GM19438 (cell line): ENCODE data around the gene LITAFD.
"Not testable (repeated sequence)": the region's sequence is repeated elsewhere in the genome, so short reads cannot be mapped to it uniquely, and the experiment has no call there.

Source experiments
- ATAC-seq: cut with Tn5 transposase; IDR thresholded peaks from one replicate; pipeline ENCODE4 v1.9.1; 2021; ENCODE audit warnings: low read depth; ENCODE audit not compliant: unreplicated experiment

The LITAFD gene

DNA sequence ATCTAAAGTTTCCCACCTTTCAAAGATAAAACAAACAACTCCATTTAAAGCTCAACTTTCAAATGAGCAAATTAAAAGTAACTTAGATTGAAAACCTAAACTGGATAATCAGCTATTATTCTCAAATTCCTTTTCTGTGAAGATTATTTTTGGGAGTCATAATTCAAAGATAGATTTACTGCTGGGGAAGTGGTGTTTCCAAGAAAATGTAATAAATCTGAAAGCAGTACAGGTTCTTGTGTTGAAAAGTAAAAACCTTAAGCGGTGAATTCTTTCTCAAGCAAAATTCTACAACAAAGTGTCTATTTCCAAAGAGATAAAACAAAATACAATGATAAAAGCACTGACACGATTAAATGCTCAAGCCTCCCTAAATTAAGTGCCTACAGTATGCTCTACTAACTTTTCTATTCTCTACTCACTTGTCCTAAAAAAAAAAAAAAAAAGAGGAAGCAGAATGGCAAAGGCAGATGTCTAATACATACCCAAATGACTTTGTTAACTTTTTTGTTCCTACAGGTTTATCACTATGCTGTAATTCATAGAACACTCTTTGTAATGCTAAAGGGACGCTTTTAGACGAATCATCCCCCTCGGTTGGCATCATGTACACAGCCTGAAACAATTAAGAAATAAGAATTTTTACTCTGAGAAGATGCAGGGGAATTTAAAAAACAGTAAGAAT lies 34.5 kb downstream of the LITAFD start:
- ATAC-seq, result no peak

DNA sequence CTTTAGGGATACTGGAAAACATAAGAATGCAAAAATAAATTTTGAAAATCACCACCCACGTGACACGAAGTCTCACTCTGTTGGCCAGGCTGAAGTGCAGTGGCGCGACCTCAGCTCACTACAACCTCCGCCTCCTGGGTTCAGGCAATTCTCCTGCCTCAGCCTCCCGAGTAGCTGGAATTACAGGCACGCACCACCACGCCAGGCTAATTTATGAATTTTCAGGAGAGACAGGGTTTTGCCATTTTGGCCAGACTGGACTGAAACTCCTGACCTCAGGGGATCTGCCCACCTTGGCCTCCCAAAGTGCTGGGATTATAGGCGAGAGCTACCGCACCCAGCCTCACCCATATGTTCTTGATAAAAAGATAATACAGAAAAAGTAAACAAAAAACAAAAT lies 35.2 kb downstream of the LITAFD start:
- ATAC-seq, result not testable (repeated sequence)

GRCh38 chr16:8919089-8919933 lies 37.2 kb downstream of the LITAFD start:
- ATAC-seq, result no peak

DNA sequence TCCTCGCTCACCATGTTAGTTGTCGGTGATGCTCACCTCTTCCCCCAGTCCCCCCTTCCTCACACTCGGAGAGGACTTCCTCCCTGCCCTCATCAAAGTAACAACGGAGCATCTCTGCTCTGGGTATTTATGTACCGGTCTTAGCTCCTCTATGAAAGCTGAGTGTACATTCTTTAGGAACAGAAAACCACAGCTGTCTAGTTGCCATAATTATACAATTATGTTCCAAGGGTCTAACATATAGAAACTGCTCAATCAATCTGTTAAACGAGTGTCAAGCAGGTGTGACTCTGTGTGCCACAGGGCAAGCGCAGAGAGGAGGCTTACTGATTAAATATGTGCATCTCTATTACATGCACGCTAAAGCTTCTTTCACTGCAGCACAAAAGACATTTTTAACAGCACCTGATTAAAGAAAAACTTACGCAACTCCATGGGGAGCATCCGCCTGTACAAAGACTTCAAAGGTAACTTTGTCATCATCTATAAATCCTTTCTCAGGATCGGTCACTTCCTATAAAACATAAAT lies 37.8 kb downstream of the LITAFD start:
- ATAC-seq, result no peak

- ATAC-seq, result no peak
Observed at GRCh38 chr16:8920645-8921346, 38.6 kb downstream of the LITAFD start.

GRCh38 chr16:8921347-8921984 lies 39.3 kb downstream of the LITAFD start:
- ATAC-seq, result no peak

DNA sequence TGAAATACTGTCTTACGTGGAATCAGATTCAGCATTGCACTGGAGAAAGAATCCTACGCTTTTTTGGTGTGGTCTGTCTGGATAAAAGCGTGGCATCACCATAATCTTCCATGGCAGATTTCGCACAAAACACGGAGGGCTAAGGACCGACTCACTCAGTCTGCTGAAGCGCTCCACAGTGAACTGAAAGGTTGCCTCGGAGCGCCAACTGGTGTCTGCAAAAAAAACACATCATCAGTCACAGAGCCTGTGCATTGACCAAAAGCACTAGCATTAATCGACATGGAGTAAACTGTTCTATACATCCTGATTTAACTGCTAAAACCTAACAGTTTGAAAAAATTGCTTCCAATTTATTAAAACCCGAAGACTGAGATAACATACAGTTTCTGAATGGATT lies 41.0 kb downstream of the LITAFD start:
- ATAC-seq, result no peak

DNA sequence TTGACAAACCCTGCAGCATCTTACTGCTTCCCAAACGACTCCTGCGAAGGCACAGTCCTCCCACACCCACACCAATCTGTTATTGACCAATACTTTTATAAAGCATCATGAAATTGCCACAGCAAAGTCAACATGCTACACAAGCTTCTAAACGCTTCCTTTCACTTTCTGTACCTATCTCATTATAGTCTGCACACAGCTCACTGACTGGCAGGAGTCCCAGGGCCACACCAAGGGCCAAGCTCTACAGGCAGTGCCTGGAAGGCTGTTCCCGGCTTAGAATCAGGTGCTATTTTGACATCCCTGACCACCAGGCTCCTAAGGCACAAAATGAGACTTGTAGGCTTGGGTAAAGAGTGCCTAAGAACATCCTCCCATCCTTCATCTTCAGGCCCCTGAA lies 42.1 kb downstream of the LITAFD start:
- no peak for ATAC-seq

GRCh38 chr16:8925455-8925854 lies 43.3 kb downstream of the LITAFD start:
- no peak for ATAC-seq

DNA sequence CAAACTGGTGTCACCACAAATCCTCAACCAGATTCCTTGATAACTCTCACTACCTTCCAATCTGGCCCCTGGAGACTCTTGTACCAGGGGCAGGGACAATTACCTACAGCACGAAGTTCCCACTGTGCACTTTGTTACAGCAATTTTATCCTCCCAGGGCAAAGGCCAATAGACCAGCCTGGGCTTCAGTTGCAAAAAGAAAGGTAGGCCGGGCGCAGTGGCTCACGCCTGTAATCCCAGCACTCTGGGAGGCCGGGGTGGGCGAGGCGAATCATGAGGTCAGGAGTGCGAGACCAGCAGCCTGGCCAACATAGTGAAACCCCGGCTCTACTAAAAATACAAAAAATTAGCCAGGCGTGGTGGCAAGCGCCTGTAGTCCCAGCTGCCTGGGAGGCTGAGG lies 44.7 kb downstream of the LITAFD start:
- no peak for ATAC-seq

- ATAC-seq, result no peak
Observed at GRCh38 chr16:8928467-8928957, 46.4 kb downstream of the LITAFD start.

GRCh38 chr16:8929086-8929748 lies 47.1 kb downstream of the LITAFD start:
- ATAC-seq, result no peak

GRCh38 chr16:8931859-8932258 lies 49.7 kb downstream of the LITAFD start:
- no peak for ATAC-seq

GRCh38 chr16:8934601-8935000 lies 52.5 kb downstream of the LITAFD start:
- no peak for ATAC-seq
